HEK293T (cell line): Measurements from ENCODE around the gene PCDHGA12.
"Not testable (repeated sequence)": the region's sequence is repeated elsewhere in the genome, so short reads cannot be mapped to it uniquely, and the experiment has no call there.

Experiments
- CTCF ChIA-PET: fragments of 350-600 bp; formaldehyde crosslinking; extraction: SDS; loops from one replicate; lab custom pipeline; 2021; ENCODE audit warnings: antibody characterized with exemption, inconsistent platforms; lab: Yijun Ruan, JAX
- POLR2A ChIA-PET: fragments of 350-600 bp; formaldehyde crosslinking; extraction: SDS; loops from one replicate; lab custom pipeline; 2020; ENCODE audit warnings: antibody characterized with exemption, inconsistent platforms; lab: Yijun Ruan, JAX
- DNase-seq: peaks from one replicate; pipeline ENCODE4 v3.0.0; 2012; ENCODE audit warnings: mixed read lengths; ENCODE audit errors: extremely low spot score
- ARNT ChIP-seq: fragments of 450-650 bp; IDR thresholded peaks from 2 replicates; pipeline ENCODE4 v1.6.1; 2017; ENCODE audit warnings: mild to moderate bottlenecking
- BHLHE40 ChIP-seq: fragments of 450-650 bp; IDR thresholded peaks from 2 replicates; pipeline ENCODE4 v1.6.1; 2016; ENCODE audit warnings: mild to moderate bottlenecking, moderate library complexity, borderline replicate concordance
- CTBP1 ChIP-seq: fragments of 450-650 bp; IDR thresholded peaks from 2 replicates; pipeline ENCODE4 v1.6.1; 2016; ENCODE audit warnings: borderline replicate concordance
- ELF4 ChIP-seq: fragments of 450-650 bp; IDR thresholded peaks from 2 replicates; pipeline ENCODE4 v1.6.1; 2017; ENCODE audit warnings: antibody characterized with exemption
- FOXA1 ChIP-seq: fragments of 450-650 bp; IDR thresholded peaks from 2 replicates; pipeline ENCODE4 v1.6.1; 2016; ENCODE audit warnings: mild to moderate bottlenecking
- FOXK2 ChIP-seq: fragments of 450-650 bp; IDR thresholded peaks from 2 replicates; pipeline ENCODE4 v1.6.1; 2016; ENCODE audit warnings: mild to moderate bottlenecking
- FOXM1 ChIP-seq: fragments of 450-650 bp; IDR thresholded peaks from 2 replicates; pipeline ENCODE4 v1.6.1; 2017; ENCODE audit warnings: mild to moderate bottlenecking, borderline replicate concordance
- HDGF ChIP-seq: fragments of 450-650 bp; IDR thresholded peaks from 2 replicates; pipeline ENCODE4 v1.6.1; 2017; ENCODE audit warnings: antibody characterized with exemption, borderline replicate concordance
- L3MBTL2 ChIP-seq: fragments of 450-650 bp; conservative IDR thresholded peaks from 2 replicates; pipeline ENCODE4 v1.6.1; 2016; ENCODE audit warnings: mild to moderate bottlenecking
- LEF1 ChIP-seq: fragments of 450-650 bp; IDR thresholded peaks from 2 replicates; pipeline ENCODE4 v1.6.1; 2017; ENCODE audit warnings: mild to moderate bottlenecking, borderline replicate concordance
- NFRKB ChIP-seq: fragments of 450-650 bp; IDR thresholded peaks from 2 replicates; pipeline ENCODE4 v1.6.1; 2016; ENCODE audit warnings: mild to moderate bottlenecking, moderate library complexity
- SP1 ChIP-seq: fragments of 450-650 bp; IDR thresholded peaks from 2 replicates; pipeline ENCODE4 v1.6.1; 2017
- SUZ12 ChIP-seq: fragments of 450-650 bp; IDR thresholded peaks from 2 replicates; pipeline ENCODE4 v1.6.1; 2016; ENCODE audit warnings: mild to moderate bottlenecking
- TARDBP ChIP-seq: fragments of 450-650 bp; IDR thresholded peaks from 2 replicates; pipeline ENCODE4 v1.6.1; 2016
- ZNF384 ChIP-seq: fragments of 450-650 bp; IDR thresholded peaks from 2 replicates; pipeline ENCODE4 v1.6.1; 2016
- TF ChIP-seq, protein P1 (sequence below): fragments of 450-650 bp; IDR thresholded peaks from 2 replicates; pipeline ENCODE4 v1.6.1; 2016

Gene PCDHGA12

DNA sequence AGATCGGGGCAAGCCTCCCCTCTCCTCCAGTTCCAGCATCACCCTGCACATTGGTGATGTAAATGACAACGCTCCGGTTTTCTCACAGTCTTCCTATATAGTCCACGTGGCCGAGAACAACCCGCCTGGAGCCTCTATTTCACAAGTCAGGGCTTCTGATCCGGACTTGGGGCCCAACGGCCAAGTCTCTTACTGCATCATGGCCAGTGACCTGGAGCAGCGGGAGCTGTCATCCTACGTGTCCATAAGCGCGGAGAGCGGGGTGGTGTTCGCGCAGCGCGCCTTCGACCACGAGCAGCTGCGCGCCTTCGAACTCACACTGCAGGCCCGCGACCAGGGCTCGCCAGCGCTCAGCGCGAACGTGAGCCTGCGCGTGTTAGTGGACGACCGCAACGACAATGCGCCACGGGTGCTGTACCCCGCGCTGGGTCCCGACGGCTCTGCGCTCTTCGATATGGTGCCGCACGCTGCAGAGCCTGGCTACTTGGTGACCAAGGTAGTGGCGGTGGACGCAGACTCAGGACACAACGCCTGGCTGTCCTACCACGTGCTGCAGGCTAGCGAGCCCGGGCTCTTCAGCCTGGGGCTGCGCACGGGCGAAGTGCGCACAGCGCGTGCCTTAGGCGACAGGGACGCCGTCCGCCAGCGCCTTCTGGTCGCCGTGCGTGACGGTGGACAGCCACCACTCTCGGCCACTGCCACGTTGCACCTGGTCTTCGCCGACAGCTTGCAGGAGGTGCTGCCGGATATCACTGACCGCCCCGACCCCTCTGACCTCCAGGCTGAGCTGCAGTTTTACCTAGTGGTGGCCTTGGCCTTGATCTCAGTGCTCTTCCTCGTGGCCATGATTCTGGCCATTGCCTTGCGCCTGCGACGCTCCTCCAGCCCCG is 40.9 kb upstream of the PCDHGA12 start:
- no peak for TF ChIP-seq NFRKB
- no peak for TF ChIP-seq ARNT
- TF ChIP-seq L3MBTL2: no peak
- no peak for TF ChIP-seq ZNF384
- TF ChIP-seq LEF1: no peak
- TF ChIP-seq BHLHE40: no peak
- TF ChIP-seq ELF4: no peak
- no peak for TF ChIP-seq FOXA1
- no peak for TF ChIP-seq SP1
- TF ChIP-seq, protein P1, sequence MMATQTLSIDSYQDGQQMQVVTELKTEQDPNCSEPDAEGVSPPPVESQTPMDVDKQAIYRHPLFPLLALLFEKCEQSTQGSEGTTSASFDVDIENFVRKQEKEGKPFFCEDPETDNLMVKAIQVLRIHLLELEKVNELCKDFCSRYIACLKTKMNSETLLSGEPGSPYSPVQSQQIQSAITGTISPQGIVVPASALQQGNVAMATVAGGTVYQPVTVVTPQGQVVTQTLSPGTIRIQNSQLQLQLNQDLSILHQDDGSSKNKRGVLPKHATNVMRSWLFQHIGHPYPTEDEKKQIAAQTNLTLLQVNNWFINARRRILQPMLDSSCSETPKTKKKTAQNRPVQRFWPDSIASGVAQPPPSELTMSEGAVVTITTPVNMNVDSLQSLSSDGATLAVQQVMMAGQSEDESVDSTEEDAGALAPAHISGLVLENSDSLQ: no peak
- no peak for TF ChIP-seq CTBP1
- TF ChIP-seq HDGF: no peak
- no peak for TF ChIP-seq FOXK2
- TF ChIP-seq TARDBP: no peak
- TF ChIP-seq SUZ12: no peak
- TF ChIP-seq FOXM1: no peak
- no peak for DNase-seq
- POLR2A ChIA-PET: no interaction called here
- CTCF ChIA-PET: interaction anchor here (0.6 kb wide), 2 partner anchors 59 to 155 kb away, joined by 3 read pairs; partner anchors contain the start of gene PCDHGA1

DNA sequence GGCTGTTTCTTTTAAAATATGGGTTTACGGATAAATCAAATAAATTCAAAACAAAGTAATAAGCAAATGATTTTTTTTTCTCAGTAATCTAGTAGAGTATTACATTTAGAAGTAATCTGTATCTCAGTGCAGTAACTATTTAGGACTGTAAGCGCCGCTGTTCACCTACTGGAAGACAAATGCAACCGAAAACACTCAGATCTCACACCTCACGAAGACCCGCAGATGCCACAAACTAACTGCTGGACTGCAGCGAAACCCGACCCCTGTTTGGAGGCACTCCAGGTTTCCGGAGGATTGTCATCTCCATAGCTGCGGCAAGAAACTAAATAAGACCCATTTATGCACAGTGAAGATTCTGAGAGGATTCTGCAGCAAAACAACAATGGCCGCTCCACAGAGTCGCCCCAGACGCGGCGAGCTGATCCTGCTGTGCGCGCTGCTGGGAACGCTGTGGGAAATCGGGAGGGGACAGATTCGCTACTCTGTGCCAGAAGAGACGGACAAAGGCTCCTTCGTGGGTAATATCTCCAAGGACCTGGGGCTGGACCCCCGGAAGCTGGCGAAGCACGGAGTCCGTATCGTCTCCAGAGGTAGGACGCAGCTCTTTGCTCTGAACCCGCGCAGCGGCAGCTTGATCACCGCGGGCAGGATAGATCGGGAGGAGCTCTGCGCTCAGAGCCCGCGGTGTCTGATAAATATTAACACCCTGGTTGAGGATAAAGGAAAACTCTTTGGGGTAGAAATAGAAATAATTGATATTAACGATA is 37.7 kb upstream of the PCDHGA12 start, which contains the start of gene PCDHGA8:
TSS of gene PCDHGA8 (plus strand) at position 205 of the 770 bp plus-strand sequence. CDS start at position 386, 181 bp downstream.
- ChIA-PET POLR2A (no interaction called here), CTCF (no interaction called here)
- no peak for TF ChIP-seq BHLHE40
- TF ChIP-seq L3MBTL2: peak; percentile 59; the same call in 1 of the 2 replicates
- no peak for DNase-seq

DNA sequence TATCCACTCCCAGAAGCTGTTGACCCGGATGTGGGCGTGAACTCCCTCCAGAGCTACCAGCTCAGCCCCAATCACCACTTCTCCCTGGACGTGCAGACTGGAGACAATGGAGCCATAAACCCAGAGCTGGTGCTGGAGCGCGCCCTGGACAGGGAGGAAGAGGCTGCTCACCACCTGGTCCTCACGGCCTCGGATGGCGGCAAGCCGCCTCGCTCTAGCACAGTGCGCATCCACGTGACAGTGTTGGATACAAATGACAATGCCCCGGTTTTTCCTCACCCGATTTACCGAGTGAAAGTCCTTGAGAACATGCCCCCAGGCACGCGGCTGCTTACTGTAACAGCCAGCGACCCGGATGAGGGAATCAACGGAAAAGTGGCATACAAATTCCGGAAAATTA is 37.0 kb upstream of the PCDHGA12 start:
- POLR2A ChIA-PET: no interaction called here
- no peak for DNase-seq
- CTCF ChIA-PET: no interaction called here

DNA sequence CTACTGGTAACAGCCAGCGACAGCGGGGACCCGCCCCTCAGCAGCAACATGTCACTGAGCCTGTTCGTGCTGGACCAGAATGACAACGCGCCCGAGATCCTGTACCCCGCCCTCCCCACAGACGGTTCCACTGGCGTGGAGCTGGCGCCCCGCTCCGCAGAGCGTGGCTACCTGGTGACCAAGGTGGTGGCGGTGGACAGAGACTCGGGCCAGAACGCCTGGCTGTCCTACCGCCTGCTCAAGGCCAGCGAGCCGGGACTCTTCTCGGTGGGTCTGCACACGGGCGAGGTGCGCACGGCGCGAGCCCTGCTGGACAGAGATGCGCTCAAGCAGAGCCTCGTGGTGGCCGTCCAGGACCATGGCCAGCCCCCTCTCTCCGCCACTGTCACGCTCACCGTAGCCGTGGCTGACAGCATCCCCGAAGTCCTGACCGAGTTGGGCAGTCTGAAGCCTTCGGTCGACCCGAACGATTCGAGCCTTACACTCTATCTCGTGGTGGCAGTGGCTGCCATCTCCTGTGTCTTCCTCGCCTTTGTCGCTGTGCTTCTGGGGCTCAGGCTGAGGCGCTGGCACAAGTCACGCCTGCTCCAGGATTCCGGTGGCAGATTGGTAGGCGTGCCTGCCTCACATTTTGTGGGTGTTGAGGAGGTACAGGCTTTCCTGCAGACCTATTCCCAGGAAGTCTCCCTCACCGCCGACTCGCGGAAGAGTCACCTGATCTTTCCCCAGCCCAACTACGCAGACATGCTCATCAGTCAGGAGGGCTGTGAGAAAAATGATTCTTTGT is 35.7 kb upstream of the PCDHGA12 start:
- CTCF ChIA-PET, POLR2A ChIA-PET: not testable (repeated sequence)

More for the DNA sequence above, 37.0 kb upstream of the PCDHGA12 start:
- TF ChIP-seq ZNF384 (no peak), SUZ12 (no peak), SP1 (no peak), L3MBTL2 (no peak), FOXK2 (no peak), BHLHE40 (no peak), CTBP1 (no peak), ARNT (no peak), NFRKB (no peak), HDGF (no peak), FOXA1 (no peak), ELF4 (no peak), TARDBP (no peak), FOXM1 (no peak), LEF1 (no peak)
- TF ChIP-seq, protein P1: no peak

DNA sequence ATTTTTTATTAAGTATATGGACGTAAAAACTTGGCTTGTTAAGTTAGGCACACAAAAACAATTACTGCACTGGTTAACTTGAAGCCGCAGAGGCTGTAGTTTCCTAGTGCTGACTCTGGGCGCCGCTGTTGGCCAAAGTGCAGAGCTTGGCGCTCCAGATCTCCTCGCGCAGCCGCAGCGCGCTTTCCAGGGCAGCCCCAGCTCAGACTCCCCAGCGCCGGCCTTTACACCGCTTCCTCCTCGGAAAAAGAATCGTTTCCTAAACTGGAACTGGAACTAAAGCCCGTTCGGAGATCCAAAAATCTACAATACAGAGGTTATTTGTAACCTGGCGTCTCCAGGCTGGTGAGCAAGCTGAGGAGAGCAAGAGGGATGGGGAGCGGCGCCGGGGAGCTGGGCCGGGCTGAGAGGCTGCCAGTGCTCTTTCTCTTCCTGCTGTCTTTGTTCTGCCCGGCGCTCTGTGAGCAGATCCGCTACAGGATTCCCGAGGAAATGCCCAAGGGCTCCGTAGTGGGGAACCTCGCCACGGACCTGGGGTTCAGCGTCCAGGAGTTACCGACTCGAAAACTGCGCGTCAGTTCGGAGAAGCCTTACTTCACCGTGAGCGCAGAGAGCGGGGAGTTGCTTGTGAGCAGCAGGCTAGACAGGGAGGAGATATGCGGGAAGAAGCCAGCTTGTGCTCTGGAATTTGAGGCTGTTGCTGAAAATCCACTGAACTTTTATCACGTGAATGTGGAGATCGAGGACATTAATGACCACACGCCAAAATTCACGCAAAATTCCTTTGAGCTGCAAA is 32.4 kb upstream of the PCDHGA12 start, which contains the start of gene PCDHGB5:
TSS of gene PCDHGB5 (plus strand) at position 192 of the 796 bp plus-strand sequence. CDS start at position 373, 181 bp downstream.
- CTCF ChIA-PET, DNase-seq, POLR2A ChIA-PET: not testable (repeated sequence)

More for the DNA sequence above, 35.7 kb upstream of the PCDHGA12 start:
- not testable (repeated sequence) for DNase-seq

DNA sequence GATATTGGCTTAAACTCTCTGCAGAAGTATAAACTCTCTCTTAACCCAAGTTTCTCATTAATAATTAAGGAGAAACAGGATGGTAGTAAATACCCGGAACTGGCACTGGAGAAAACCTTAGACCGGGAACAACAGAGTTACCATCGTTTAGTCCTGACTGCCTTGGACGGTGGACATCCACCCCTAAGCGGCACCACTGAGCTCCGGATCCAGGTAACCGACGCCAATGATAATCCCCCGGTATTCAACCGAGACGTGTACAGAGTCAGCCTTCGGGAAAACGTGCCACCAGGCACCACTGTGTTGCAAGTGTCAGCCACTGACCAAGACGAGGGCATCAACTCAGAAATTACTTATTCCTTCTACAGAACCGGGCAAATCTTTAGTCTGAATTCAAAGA is 31.7 kb upstream of the PCDHGA12 start:
- DNase-seq: no peak
- TF ChIP-seq BHLHE40 (no peak), FOXK2 (no peak), ARNT (no peak), CTBP1 (no peak), SP1 (no peak), FOXA1 (no peak), SUZ12 (no peak), NFRKB (no peak), L3MBTL2 (no peak), TARDBP (no peak), HDGF (no peak), ELF4 (no peak), ZNF384 (no peak), LEF1 (no peak), FOXM1 (no peak)
- TF ChIP-seq, protein P1: no peak
- ChIA-PET CTCF (no interaction called here), POLR2A (no interaction called here)
